Vagina (tissue), 2 donors: ENCODE results near the gene CFAP69.

Source experiments
- POLR2AphosphoS5 ChIP-seq, 2 donors: sonication (generic); formaldehyde crosslinking; IDR thresholded peaks; one replicate each; pipeline ENCODE4 v1.9.0; 2017; ENCODE audit warnings: antibody characterized with exemption in 2 of 2, mild to moderate bottlenecking in 2 of 2, low read depth in 1 of 2; ENCODE audit not compliant: insufficient read depth in 1 of 2
- TF ChIP-seq, protein P1 (sequence below), 3 experiments: fragments of 450-650 bp in 2 of 3; fragments of 200-600 bp in 1 of 3; sonication (generic) in 1 of 3; IDR thresholded peaks; one replicate each; pipeline ENCODE4 v1.5.1; 2017 to 2019; ENCODE audit warnings: antibody characterized with exemption in 3 of 3, mild to moderate bottlenecking in 2 of 3, moderate library complexity in 2 of 3

DNA sequence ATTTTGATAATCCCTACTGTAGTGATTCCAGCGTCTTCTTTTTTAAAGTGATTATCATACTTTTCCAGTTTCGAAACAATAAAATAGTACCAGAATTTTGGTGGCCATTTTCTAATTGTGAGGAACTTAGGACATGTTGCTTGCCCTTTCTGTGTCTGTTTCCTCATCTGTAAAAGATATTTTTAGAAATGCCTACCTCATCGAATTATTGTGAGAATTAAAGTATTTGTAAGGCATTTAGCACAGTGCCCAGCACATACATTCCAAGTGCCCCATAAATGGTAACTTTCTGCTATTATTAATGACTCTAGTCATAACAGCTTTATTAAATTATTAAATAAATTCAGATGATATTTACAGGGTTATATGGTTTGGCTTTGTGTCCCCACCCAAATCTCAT, 3.7 kb downstream of the CFAP69 start:
- TF ChIP-seq, protein P1, sequence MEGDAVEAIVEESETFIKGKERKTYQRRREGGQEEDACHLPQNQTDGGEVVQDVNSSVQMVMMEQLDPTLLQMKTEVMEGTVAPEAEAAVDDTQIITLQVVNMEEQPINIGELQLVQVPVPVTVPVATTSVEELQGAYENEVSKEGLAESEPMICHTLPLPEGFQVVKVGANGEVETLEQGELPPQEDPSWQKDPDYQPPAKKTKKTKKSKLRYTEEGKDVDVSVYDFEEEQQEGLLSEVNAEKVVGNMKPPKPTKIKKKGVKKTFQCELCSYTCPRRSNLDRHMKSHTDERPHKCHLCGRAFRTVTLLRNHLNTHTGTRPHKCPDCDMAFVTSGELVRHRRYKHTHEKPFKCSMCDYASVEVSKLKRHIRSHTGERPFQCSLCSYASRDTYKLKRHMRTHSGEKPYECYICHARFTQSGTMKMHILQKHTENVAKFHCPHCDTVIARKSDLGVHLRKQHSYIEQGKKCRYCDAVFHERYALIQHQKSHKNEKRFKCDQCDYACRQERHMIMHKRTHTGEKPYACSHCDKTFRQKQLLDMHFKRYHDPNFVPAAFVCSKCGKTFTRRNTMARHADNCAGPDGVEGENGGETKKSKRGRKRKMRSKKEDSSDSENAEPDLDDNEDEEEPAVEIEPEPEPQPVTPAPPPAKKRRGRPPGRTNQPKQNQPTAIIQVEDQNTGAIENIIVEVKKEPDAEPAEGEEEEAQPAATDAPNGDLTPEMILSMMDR (IDR thresholded peaks at IDR 0.05) = no peak
- TF ChIP-seq POLR2AphosphoS5 (IDR thresholded peaks at IDR 0.05; ENCODE audit: insufficient read depth in 1 of 2, low read depth in 1 of 2) = no peak
